Upper lobe of right lung (tissue), 1 donor: Measurements from ENCODE around the gene GLTPD2. TPM values are rescaled to one million over a fixed set of nuclear protein-coding genes. Genes with fewer than 3 reads are reported as not detected.

Source experiments
- ATAC-seq: fragments of 200-7000 bp; cut with Tn5 transposase; one replicate; pipeline ENCODE4 v1.9.1; 2020; ENCODE audit warnings: mild to moderate bottlenecking, moderate library complexity
- DNase-seq: peaks from one replicate; pipeline ENCODE4 v3.0.0-alpha.2; 2020
- H3K27ac ChIP-seq: fragments of 200-600 bp; one replicate; pipeline ENCODE4 v1.8.0; 2022
- H3K27me3 ChIP-seq: fragments of 200-600 bp; one replicate; pipeline ENCODE4 v1.8.0; 2022; ENCODE audit warnings: mild to moderate bottlenecking
- H3K36me3 ChIP-seq: fragments of 200-600 bp; one replicate; pipeline ENCODE4 v1.8.0; 2022
- H3K4me1 ChIP-seq: fragments of 200-600 bp; one replicate; pipeline ENCODE4 v1.8.0; 2022
- H3K4me3 ChIP-seq: fragments of 200-600 bp; one replicate; pipeline ENCODE4 v1.8.0; 2022; ENCODE audit warnings: mild to moderate bottlenecking
- H3K9me3 ChIP-seq: fragments of 200-600 bp; one replicate; pipeline ENCODE4 v1.8.0; 2022
- CTCF ChIP-seq: fragments of 200-600 bp; IDR thresholded peaks from one replicate; pipeline ENCODE4 v1.8.0; 2022; ENCODE audit warnings: antibody characterized with exemption
- intact Hi-C: fragments of 100-400 bp; cut with DNase I; formaldehyde crosslinking; loops from one replicate; pipeline ENCODE4 v1.11.0; 2022
- total RNA-seq: library from RNA; stranded (reverse); fragmentation: NEBNext Ultra II Directional; extraction: Animal tissue kit (Norgen Biotek cat#: 25700); gene quantifications from one replicate; pipeline ENCODE4 v1.2.1, GENCODE V29; 2021
- donor health status: DM: no; HTN: yes; CAD: no; lungs with severe emphysema.

Gene GLTPD2
- total RNA-seq, 1 donor from 2014 or later: not detected

GRCh38 chr17:4836221-4836620 is 47.5 kb downstream of the GLTPD2 start:
- no peak for TF ChIP-seq CTCF
- H3K27ac ChIP-seq: no peak overlapping the region

GRCh38 chr17:4837471-4838308 is 48.9 kb downstream of the GLTPD2 start:
- H3K27ac ChIP-seq: no peak overlapping the region
- DNase-seq (no peak), ATAC-seq (no peak)
- H3K27me3 ChIP-seq: no peaks in the 10 kb centered on the region
- no peaks in the 10 kb centered on the region for H3K9me3 ChIP-seq
- TF ChIP-seq CTCF: no peak
- H3K4me3 ChIP-seq: no peak overlapping the region
- H3K4me1 ChIP-seq: peaks cover 51% of the 10 kb centered on the region
- intact Hi-C loops: no loop called here
- H3K36me3 ChIP-seq: no peaks in the 10 kb centered on the region

More at GRCh38 chr17:4836221-4836620, 47.5 kb downstream of the GLTPD2 start:
- Histone ChIP-seq H3K36me3 (no peaks in the 10 kb centered on the region), H3K4me3 (no peak overlapping the region), H3K9me3 (no peaks in the 10 kb centered on the region), H3K4me1 (peaks cover 50% of the 10 kb centered on the region), H3K27me3 (no peaks in the 10 kb centered on the region)
- ATAC-seq (no peak), DNase-seq (no peak)
- intact Hi-C loops: no loop called here

GRCh38 chr17:4838309-4838785 is 49.6 kb downstream of the GLTPD2 start:
- intact Hi-C loops: no loop called here
- no peak for TF ChIP-seq CTCF
- DNase-seq: no peak
- no peaks in the 10 kb centered on the region for H3K9me3 ChIP-seq
- H3K27ac ChIP-seq: no peak overlapping the region
- no peak for ATAC-seq
- peaks cover 51% of the 10 kb centered on the region for H3K4me1 ChIP-seq
- H3K27me3 ChIP-seq: no peaks in the 10 kb centered on the region
- H3K4me3 ChIP-seq: no peak overlapping the region
- H3K36me3 ChIP-seq: no peaks in the 10 kb centered on the region

GRCh38 chr17:4839221-4839620 is 50.5 kb downstream of the GLTPD2 start:
- Histone ChIP-seq H3K4me1 (peaks cover 50% of the 10 kb centered on the region), H3K27me3 (no peaks in the 10 kb centered on the region), H3K27ac (no peak overlapping the region), H3K4me3 (no peak overlapping the region), H3K9me3 (no peaks in the 10 kb centered on the region), H3K36me3 (no peaks in the 10 kb centered on the region)
- no peak for DNase-seq
- intact Hi-C loops: no loop called here
- ATAC-seq: no peak
- no peak for TF ChIP-seq CTCF

Other genes with a start within 250 kb of the GLTPD2 start
- gene MYBBP1A, start 233.6 kb upstream of the GLTPD2 start, total RNA-seq: 46.7 TPM
- gene GGT6, start 228.4 kb upstream of the GLTPD2 start, total RNA-seq: 5.6 TPM
- gene SMTNL2, start 204.4 kb upstream of the GLTPD2 start, total RNA-seq: 2.7 TPM
- gene ALOX15, start 147.3 kb upstream of the GLTPD2 start, total RNA-seq: 1.7 TPM
- gene PELP1, start 84.8 kb upstream of the GLTPD2 start, total RNA-seq: 39.0 TPM
- gene ARRB2, start 78.3 kb upstream of the GLTPD2 start, total RNA-seq: 131 TPM
- 23.2 TPM for gene MED11, start 57.5 kb upstream of the GLTPD2 start, total RNA-seq
- gene ZMYND15, start 49.1 kb upstream of the GLTPD2 start, total RNA-seq: 9.6 TPM
- gene CXCL16, start 49.0 kb upstream of the GLTPD2 start, total RNA-seq: 169 TPM
- gene TM4SF5, start 17.1 kb upstream of the GLTPD2 start, total RNA-seq: not detected
- 5.6 TPM for gene VMO1, start 2.6 kb upstream of the GLTPD2 start, total RNA-seq
- gene PSMB6, start 7.2 kb downstream of the GLTPD2 start, total RNA-seq: 91.0 TPM
- 33.4 TPM for gene PLD2, start 18.2 kb downstream of the GLTPD2 start, total RNA-seq
- gene MINK1, start 44.4 kb downstream of the GLTPD2 start, total RNA-seq: 121 TPM
- gene C17orf107, start 110.6 kb downstream of the GLTPD2 start, total RNA-seq: 2.7 TPM
- gene CHRNE, start 114.1 kb downstream of the GLTPD2 start, total RNA-seq: 0.98 TPM
- 0.55 TPM for gene GP1BA, start 143.3 kb downstream of the GLTPD2 start, total RNA-seq
- gene SLC25A11, start 151.1 kb downstream of the GLTPD2 start, total RNA-seq: 55.0 TPM
- gene RNF167, start 151.3 kb downstream of the GLTPD2 start, total RNA-seq: 92.9 TPM
- gene PFN1, start 159.6 kb downstream of the GLTPD2 start, total RNA-seq: 457 TPM
- 8.6 TPM for gene ENO3, start 162.2 kb downstream of the GLTPD2 start, total RNA-seq
- 64.8 TPM for gene SPAG7, start 178.9 kb downstream of the GLTPD2 start, total RNA-seq
- 55.8 TPM for gene CAMTA2, start 198.7 kb downstream of the GLTPD2 start, total RNA-seq
- gene INCA1, start 208.6 kb downstream of the GLTPD2 start, total RNA-seq: 4.5 TPM
- 254 TPM for gene KIF1C, start 209.0 kb downstream of the GLTPD2 start, total RNA-seq
- 0.26 TPM for gene SLC52A1, start 246.5 kb downstream of the GLTPD2 start, total RNA-seq